NB4 (cell line): ENCODE data around the gene ZNF488.

Experiments
- DNase-seq: peaks from one replicate; pipeline ENCODE4 v3.0.0; 2010; ENCODE audit warnings: low read depth
- H3K4me3 ChIP-seq: one replicate; pipeline ENCODE4 v1.5.1; 2011; ENCODE audit warnings: mild to moderate bottlenecking, low read depth, low read length, moderate library complexity
- CTCF ChIP-seq: IDR thresholded peaks from one replicate; pipeline ENCODE4 v1.5.1; 2012; ENCODE audit warnings: low read depth, low read length
- MAX ChIP-seq: IDR thresholded peaks from 2 replicates; pipeline ENCODE4 v1.6.1; 2011; ENCODE audit warnings: low read depth, low read length
- MYC ChIP-seq: IDR thresholded peaks from 2 replicates; pipeline ENCODE4 v1.6.1; 2011; ENCODE audit warnings: low read depth, low read length
- POLR2A ChIP-seq: IDR thresholded peaks from 2 replicates; pipeline ENCODE4 v1.6.1; 2011; ENCODE audit warnings: mild to moderate bottlenecking; ENCODE audit not compliant: insufficient read length; ENCODE audit errors: extremely low read depth

ZNF488 gene

GRCh38 chr10:47344996-47345870 lies 38.9 kb downstream of the ZNF488 start:
- no peak for DNase-seq
- TF ChIP-seq CTCF: no peak
- no peak overlapping the region for H3K4me3 ChIP-seq

- peak; percentile 69 for DNase-seq
- H3K4me3 ChIP-seq: no peak overlapping the region
These were observed 43.4 kb downstream of the ZNF488 start for GRCh38 chr10:47340608-47341170.

GRCh38 chr10:47339759-47340607 lies 44.1 kb downstream of the ZNF488 start:
- peak; percentile 81 for DNase-seq
- TF ChIP-seq MAX (peak; percentile 14; the same call in 1 of the 2 replicates), POLR2A (no peak), MYC (peak; percentile 40)
- peak overlapping the region; percentile 7 for H3K4me3 ChIP-seq

More at GRCh38 chr10:47340608-47341170, 43.4 kb downstream of the ZNF488 start:
- TF ChIP-seq MYC (0 out of 2 replicates have a peak, but pooled peaks have one; percentile 33), POLR2A (no peak), CTCF (peak; percentile 98)

- no peak for TF ChIP-seq CTCF
- TF ChIP-seq POLR2A: no peak
- no peak for TF ChIP-seq MYC
- no peak for TF ChIP-seq MAX
- no peak for DNase-seq
- H3K4me3 ChIP-seq: no peak overlapping the region
These were observed 44.8 kb downstream of the ZNF488 start for GRCh38 chr10:47339186-47339735.

GRCh38 chr10:47337310-47337709 lies 46.8 kb downstream of the ZNF488 start:
- H3K4me3 ChIP-seq: no peak overlapping the region
- no peak for TF ChIP-seq CTCF
- no peak for TF ChIP-seq POLR2A
- no peak for TF ChIP-seq MAX
- TF ChIP-seq MYC: no peak
- no peak for DNase-seq
